Panc1 (cell line): Measurements from ENCODE around the gene EPOP. TPM values are rescaled to one million over a fixed set of nuclear protein-coding genes. Genes with fewer than 3 reads are reported as not detected.
"Not testable (repeated sequence)": the region's sequence is repeated elsewhere in the genome, so short reads cannot be mapped to it uniquely, and the experiment has no call there.

Experiments
- ATAC-seq: fragments of 200-7000 bp; cut with Tn5 transposase; 2 replicates; pipeline ENCODE4 v1.9.1; 2020; ENCODE audit warnings: mild to moderate bottlenecking, moderate library complexity
- BruUV-seq: library from RNA; stranded (reverse); fragments of 400-500 nt; replicated peaks from 2 replicates; lab custom pipeline; 2021; lab: Mats Ljungman, UMichigan
- CTCF ChIA-PET: fragments of 300-600 bp; sonication (Branson Sonifier 250); formaldehyde crosslinking; loops from one replicate; lab custom pipeline; 2022; ENCODE audit warnings: antibody characterized with exemption; lab: Charles Lee
- POLR2A ChIA-PET: fragments of 300-600 bp; sonication (Branson Sonifier 250); formaldehyde crosslinking; loops from one replicate; lab custom pipeline; 2022; ENCODE audit warnings: antibody characterized with exemption; lab: Charles Lee
- DNase-seq: peaks from one replicate; pipeline ENCODE4 v3.0.0-alpha.2; 2010; ENCODE audit warnings: low read depth, low spot score
- H3K27ac ChIP-seq: 2 replicates; pipeline ENCODE4 v1.5.1; 2011; ENCODE audit warnings: mild to moderate bottlenecking, low read length, inconsistent platforms
- H3K27me3 ChIP-seq: fragments of 200-500 bp; sonication (Bioruptor generic); 2 replicates; pipeline ENCODE4 v1.6.0; 2014; ENCODE audit warnings: low read length, inconsistent platforms; ENCODE audit not compliant: control insufficient read depth, insufficient read depth
- H3K36me3 ChIP-seq: fragments of 200-500 bp; sonication (Bioruptor generic); 2 replicates; pipeline ENCODE4 v1.5.1; 2014; ENCODE audit warnings: inconsistent platforms, mild to moderate bottlenecking, low read length, moderate library complexity; ENCODE audit not compliant: control insufficient read depth, insufficient read depth
- H3K4me1 ChIP-seq: 2 replicates; pipeline ENCODE4 v1.5.1; 2011; ENCODE audit warnings: inconsistent platforms, mild to moderate bottlenecking, low read length, moderate library complexity; ENCODE audit not compliant: control insufficient read depth, insufficient read depth
- H3K4me3 ChIP-seq, 2 experiments: 2 replicates each; pipeline ENCODE4 v1.5.1; 2011 to 2012; ENCODE audit warnings: low read depth in 2 of 2, low read length in 2 of 2, mild to moderate bottlenecking in 2 of 2, inconsistent platforms in 1 of 2, moderate library complexity in 1 of 2
- H3K9me3 ChIP-seq: fragments of 200-500 bp; sonication (Bioruptor generic); 2 replicates; pipeline ENCODE4 v1.5.1; 2014; ENCODE audit warnings: low read depth, mild to moderate bottlenecking, inconsistent platforms, low read length, moderate library complexity; ENCODE audit not compliant: control insufficient read depth, insufficient read depth
- SIN3A ChIP-seq: IDR thresholded peaks from 2 replicates; pipeline ENCODE4 v1.6.1; 2012; ENCODE audit warnings: low read depth, mild to moderate bottlenecking, low read length, moderate library complexity, borderline replicate concordance; ENCODE audit not compliant: insufficient read depth
- TCF7L2 ChIP-seq: IDR thresholded peaks from 2 replicates; pipeline ENCODE4 v1.6.1; 2011; ENCODE audit warnings: mild to moderate bottlenecking, low read depth, low read length, inconsistent platforms
- in situ Hi-C: cut with HindIII; loops from 2 replicates; pipeline ENCODE4 v1.10.0; 2016; ENCODE audit warnings: low sequenced_read_pairs, low pct_unique_long_range_greater_than_20kb
- intact Hi-C: fragments of 100-400 bp; cut with micrococcal nuclease; formaldehyde crosslinking; loops from one replicate; pipeline ENCODE4 v1.10.0; 2022; ENCODE audit not compliant: unreplicated experiment
- microRNA-seq: library from miRNA; unstranded; fragments of <30 nt; microRNA quantifications from one replicate; pipeline ENCODE4 v1.1.0, GENCODE V29; 2020; ENCODE audit not compliant: unreplicated experiment
- total RNA-seq: library from RNA; stranded (reverse); gene quantifications from one replicate; pipeline ENCODE4 v1.2.1, GENCODE V29; 2021; ENCODE audit not compliant: unreplicated experiment

EPOP gene
- total RNA-seq, 1 experiment from 2014 or later: 19.9 TPM

GRCh38 chr17:38625482-38625881 is 49.3 kb downstream of the EPOP start:
- CTCF ChIA-PET: no interaction called here
- BruUV-seq: no TSS peak

DNA sequence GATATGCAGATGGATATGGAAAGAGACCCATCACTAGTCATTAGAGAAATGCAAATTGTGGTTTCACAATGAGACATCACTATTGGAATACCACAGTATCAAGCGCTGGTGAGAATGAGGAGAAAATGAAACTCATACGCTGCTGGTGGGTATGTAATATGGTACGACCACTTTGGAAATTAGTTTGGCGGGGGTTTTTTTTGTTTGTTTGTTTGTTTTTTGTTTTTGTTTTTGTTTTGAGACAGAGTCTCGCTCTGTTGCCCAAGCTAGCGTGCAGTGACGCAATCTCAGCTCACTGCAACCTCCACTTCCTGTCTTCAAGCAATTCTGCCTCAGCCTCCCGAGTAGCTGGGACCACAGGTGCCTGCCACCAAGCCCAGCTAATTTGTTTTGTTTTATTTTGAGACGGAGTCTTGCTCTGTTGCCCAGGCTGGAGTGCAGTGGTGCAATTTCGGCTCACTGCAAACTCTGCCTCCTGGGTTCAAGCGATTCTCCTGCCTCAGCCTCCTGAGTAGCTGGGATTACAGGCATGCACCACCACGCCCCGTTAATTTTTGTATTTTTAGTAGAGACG is 49.9 kb downstream of the EPOP start:
- H3K36me3 ChIP-seq, DNase-seq, ATAC-seq, BruUV-seq, H3K4me1 ChIP-seq, H3K4me3 ChIP-seq, POLR2A ChIA-PET, H3K27ac ChIP-seq, H3K27me3 ChIP-seq, in situ Hi-C loops, intact Hi-C loops, H3K9me3 ChIP-seq: not testable (repeated sequence)
- CTCF ChIA-PET: interaction anchor here (0.7 kb wide), 1 partner anchor 23 kb away, joined by 4 read pairs; no protein-coding TSS in a partner anchor

More at GRCh38 chr17:38625482-38625881, 49.3 kb downstream of the EPOP start:
- no peak overlapping the region for H3K27ac ChIP-seq
- H3K4me3 ChIP-seq: no peak overlapping the region
- intact Hi-C loops (no loop called here), in situ Hi-C loops (no loop called here)
- H3K4me1 ChIP-seq: no peaks in the 10 kb centered on the region
- POLR2A ChIA-PET: no interaction called here
- no peaks in the 10 kb centered on the region for H3K27me3 ChIP-seq
- H3K9me3 ChIP-seq: no peaks in the 10 kb centered on the region
- H3K36me3 ChIP-seq: no peaks in the 10 kb centered on the region
- ATAC-seq: no peak
- TF ChIP-seq SIN3A (no peak), TCF7L2 (no peak)
- no peak for DNase-seq

Small RNA genes lying within 50 kb of the gene (microRNA-seq; reads per million reads assigned to microRNA genes)
- gene MIR4726 (1.9 reads per million), gene MIR4734 (not detected)

Other genes starting within 250 kb of the EPOP start
- 33.0 TPM for gene ARHGAP23, start 246.5 kb downstream of the EPOP start, total RNA-seq
- gene SRCIN1, start 69.0 kb downstream of the EPOP start, total RNA-seq: 12.8 TPM
- gene MLLT6, start 30.3 kb upstream of the EPOP start, total RNA-seq: 50.6 TPM
- gene CISD3, start 55.4 kb upstream of the EPOP start, total RNA-seq: 45.0 TPM
- gene PCGF2, start 73.4 kb upstream of the EPOP start, total RNA-seq: 43.9 TPM
- gene PSMB3, start 77.8 kb upstream of the EPOP start, total RNA-seq: 233 TPM
- gene PIP4K2B, start 124.6 kb upstream of the EPOP start, total RNA-seq: 42.3 TPM
- 13.6 TPM for gene CWC25, start 150.4 kb upstream of the EPOP start, total RNA-seq
- 649 TPM for gene RPL23, start 178.8 kb upstream of the EPOP start, total RNA-seq
- gene LASP1, start 195.1 kb upstream of the EPOP start, total RNA-seq: 112 TPM